Neural progenitor cell (in vitro differentiated cells): ENCODE data around the gene FAM90A1. TPM values are rescaled to one million over a fixed set of nuclear protein-coding genes. Genes with fewer than 3 reads are reported as not detected.
"Not testable (repeated sequence)": the region's sequence is repeated elsewhere in the genome, so short reads cannot be mapped to it uniquely, and the experiment has no call there.

Experiments used
- DNase-seq: peaks from one replicate; pipeline ENCODE4 v3.0.0-alpha.2; 2016; ENCODE audit warnings: low spot score
- H2AFZ ChIP-seq: fragments of 200-600 bp; sonication (generic); replicated peaks from 2 replicates; pipeline ENCODE4 v1.6.1; 2016; ENCODE audit warnings: antibody characterized with exemption
- H3F3A ChIP-seq: fragments of 200-600 bp; sonication (generic); 2 replicates; pipeline ENCODE4 v1.6.1; 2016; ENCODE audit warnings: antibody characterized with exemption, low read depth
- H3K27ac ChIP-seq: fragments of 200-600 bp; sonication (generic); 2 replicates; pipeline ENCODE4 v1.5.1; 2016; ENCODE audit warnings: mild to moderate bottlenecking
- H3K27me3 ChIP-seq: fragments of 200-600 bp; sonication (generic); 2 replicates; pipeline ENCODE4 v1.6.1; 2016; ENCODE audit warnings: mild to moderate bottlenecking, moderate library complexity
- H3K36me3 ChIP-seq: fragments of 200-600 bp; sonication (generic); 2 replicates; pipeline ENCODE4 v1.5.1; 2016
- H3K4me1 ChIP-seq: fragments of 200-600 bp; sonication (generic); 2 replicates; pipeline ENCODE4 v1.6.1; 2016; ENCODE audit warnings: mixed run types
- H3K4me2 ChIP-seq: fragments of 200-600 bp; sonication (generic); 2 replicates; pipeline ENCODE4 v1.6.1; 2016
- H3K4me3 ChIP-seq: fragments of 200-600 bp; sonication (generic); 2 replicates; pipeline ENCODE4 v1.5.1; 2016
- H3K79me2 ChIP-seq: fragments of 200-600 bp; sonication (generic); 2 replicates; pipeline ENCODE4 v1.6.1; 2016; ENCODE audit warnings: low read depth
- H3K9ac ChIP-seq: fragments of 200-600 bp; sonication (generic); 2 replicates; pipeline ENCODE4 v1.6.1; 2016
- H3K9me3 ChIP-seq: fragments of 200-600 bp; sonication (generic); 2 replicates; pipeline ENCODE4 v1.5.1; 2016; ENCODE audit warnings: low read depth
- H4K20me1 ChIP-seq: fragments of 200-600 bp; sonication (generic); 2 replicates; pipeline ENCODE4 v1.6.1; 2016; ENCODE audit warnings: low read depth
- H3K27ac Mint-ChIP-seq: 3 replicates; pipeline ENCODE4 v1.8.0; 2021; ENCODE audit warnings: mixed read lengths
- H3K27me3 Mint-ChIP-seq: 2 replicates; pipeline ENCODE4 v1.8.0; 2022; ENCODE audit warnings: low read depth, mild to moderate bottlenecking, inconsistent platforms, moderate library complexity, mixed read lengths; ENCODE audit not compliant: insufficient read depth
- H3K36me3 Mint-ChIP-seq: 3 replicates; pipeline ENCODE4 v1.8.0; 2021; ENCODE audit warnings: mixed read lengths
- H3K4me1 Mint-ChIP-seq: 3 replicates; pipeline ENCODE4 v1.8.0; 2021; ENCODE audit warnings: mixed read lengths
- H3K4me3 Mint-ChIP-seq: 3 replicates; pipeline ENCODE4 v1.8.0; 2021; ENCODE audit warnings: mild to moderate bottlenecking, moderate library complexity, mixed read lengths
- H3K9me3 Mint-ChIP-seq: 3 replicates; pipeline ENCODE4 v1.8.0; 2020; ENCODE audit warnings: mixed read lengths
- CTCF ChIP-seq: fragments of 200-600 bp; sonication (generic); IDR thresholded peaks from 2 replicates; pipeline ENCODE4 v1.5.1; 2017; ENCODE audit warnings: antibody characterized with exemption, mild to moderate bottlenecking
- EZH2 ChIP-seq: fragments of 200-600 bp; sonication (generic); IDR thresholded peaks from 2 replicates; pipeline ENCODE4 v1.6.1; 2017; ENCODE audit warnings: antibody characterized with exemption, mild to moderate bottlenecking, moderate library complexity
- EZH2phosphoT487 ChIP-seq: fragments of 200-600 bp; sonication (generic); IDR thresholded peaks from 2 replicates; pipeline ENCODE4 v1.6.1; 2017; ENCODE audit warnings: antibody characterized with exemption
- total RNA-seq: library from RNA; depleted of rRNA; stranded (reverse); fragments of >200 nt; gene quantifications from 2 replicates; pipeline ENCODE4 v1.2.3, GENCODE V29; 2015; ENCODE audit warnings: low replicate concordance

The FAM90A1 gene
- total RNA-seq, 1 donor from 2014 or later: not detected

GRCh38 chr12:8226355-8226754 is 1.1 kb downstream of the FAM90A1 start:
- Mint-ChIP-seq H3K4me1 (peaks cover 2% of the 10 kb centered on the region), H3K27me3 (peaks cover 9% of the 10 kb centered on the region), H3K36me3 (no peaks in the 10 kb centered on the region), H3K4me3 (no peak overlapping the region), H3K9me3 (peaks cover 14% of the 10 kb centered on the region), H3K27ac (peak overlapping the region; percentile 82)
- Histone ChIP-seq H3K9ac (no peak overlapping the region), H3K4me1 (no peaks in the 10 kb centered on the region), H3K79me2 (no peaks in the 10 kb centered on the region), H3K27me3 (no peaks in the 10 kb centered on the region), H3K4me2 (no peak overlapping the region), H4K20me1 (no peaks in the 10 kb centered on the region), H3F3A (no peaks in the 10 kb centered on the region), H3K9me3 (no peaks in the 10 kb centered on the region), H3K27ac (no peak overlapping the region), H2AFZ (no peak overlapping the region), H3K4me3 (no peak overlapping the region), H3K36me3 (no peaks in the 10 kb centered on the region)
- DNase-seq: no peak
- TF ChIP-seq EZH2: no peak
- no peak for TF ChIP-seq EZH2phosphoT487
- no peak for TF ChIP-seq CTCF

GRCh38 chr12:8224782-8225181 is 2.6 kb downstream of the FAM90A1 start:
- H3K9me3 Mint-ChIP-seq: peaks cover 23% of the 10 kb centered on the region
- not testable (repeated sequence) for H3K4me1 Mint-ChIP-seq, H3K4me2 ChIP-seq, H3K79me2 ChIP-seq, H3K36me3 ChIP-seq, H3K4me3 Mint-ChIP-seq, H3F3A ChIP-seq, H3K27ac ChIP-seq, DNase-seq, H3K4me1 ChIP-seq, H3K27ac Mint-ChIP-seq, H2AFZ ChIP-seq, H3K9me3 ChIP-seq, H3K9ac ChIP-seq, H3K27me3 ChIP-seq, H3K36me3 Mint-ChIP-seq, H3K4me3 ChIP-seq, H4K20me1 ChIP-seq
- H3K27me3 Mint-ChIP-seq: peaks cover 12% of the 10 kb centered on the region

- not testable (repeated sequence) for H3K4me1 ChIP-seq, H3K27me3 ChIP-seq, H3K4me3 ChIP-seq, H3K79me2 ChIP-seq, H3K27ac Mint-ChIP-seq, H2AFZ ChIP-seq, H3K9me3 ChIP-seq, H4K20me1 ChIP-seq, DNase-seq, H3K36me3 Mint-ChIP-seq, H3K4me3 Mint-ChIP-seq, H3K36me3 ChIP-seq, H3K4me2 ChIP-seq, H3K9ac ChIP-seq, H3F3A ChIP-seq, H3K27ac ChIP-seq
- peaks cover 24% of the 10 kb centered on the region for H3K9me3 Mint-ChIP-seq
- peaks cover 14% of the 10 kb centered on the region for H3K27me3 Mint-ChIP-seq
- peaks cover 11% of the 10 kb centered on the region for H3K4me1 Mint-ChIP-seq
Measured at GRCh38 chr12:8223646-8224045, 3.8 kb downstream of the FAM90A1 start.

- Mint-ChIP-seq H3K27me3 (peaks cover 14% of the 10 kb centered on the region), H3K4me1 (peaks cover 13% of the 10 kb centered on the region), H3K9me3 (peaks cover 26% of the 10 kb centered on the region)
- H3K4me3 ChIP-seq, H3K4me3 Mint-ChIP-seq, H3F3A ChIP-seq, H3K27ac ChIP-seq, H3K4me1 ChIP-seq, H3K36me3 ChIP-seq, H3K79me2 ChIP-seq, H3K27me3 ChIP-seq, H3K4me2 ChIP-seq, H3K27ac Mint-ChIP-seq, H3K36me3 Mint-ChIP-seq, DNase-seq, H3K9ac ChIP-seq, H4K20me1 ChIP-seq, H2AFZ ChIP-seq, H3K9me3 ChIP-seq: not testable (repeated sequence)
Measured at GRCh38 chr12:8222303-8222702, 5.1 kb downstream of the FAM90A1 start.

- H3K79me2 ChIP-seq, H3K4me1 ChIP-seq, H3K27ac ChIP-seq, H3K27me3 ChIP-seq, H4K20me1 ChIP-seq, H3K9ac ChIP-seq, H3K27ac Mint-ChIP-seq, H3K4me3 Mint-ChIP-seq, H3K36me3 Mint-ChIP-seq, H3K9me3 ChIP-seq, H3F3A ChIP-seq, H3K4me3 ChIP-seq, H3K4me2 ChIP-seq, H3K36me3 ChIP-seq, DNase-seq, H2AFZ ChIP-seq: not testable (repeated sequence)
- Mint-ChIP-seq H3K9me3 (peaks cover 26% of the 10 kb centered on the region), H3K4me1 (peaks cover 11% of the 10 kb centered on the region), H3K27me3 (peaks cover 14% of the 10 kb centered on the region)
Measured at GRCh38 chr12:8221844-8222243, 5.6 kb downstream of the FAM90A1 start.

GRCh38 chr12:8221375-8221774 is 6.0 kb downstream of the FAM90A1 start:
- not testable (repeated sequence) for H3K4me2 ChIP-seq, H3K36me3 ChIP-seq, H3K4me3 ChIP-seq, H3K4me1 ChIP-seq, H3K79me2 ChIP-seq, H3K27me3 ChIP-seq, H3K9me3 ChIP-seq, H3K27ac ChIP-seq, H3K36me3 Mint-ChIP-seq, H2AFZ ChIP-seq, H3K4me3 Mint-ChIP-seq, H3F3A ChIP-seq, DNase-seq, H4K20me1 ChIP-seq, H3K9ac ChIP-seq
- H3K27ac Mint-ChIP-seq: peak overlapping the region; percentile 74
- peaks cover 25% of the 10 kb centered on the region for H3K9me3 Mint-ChIP-seq
- peaks cover 12% of the 10 kb centered on the region for H3K27me3 Mint-ChIP-seq
- H3K4me1 Mint-ChIP-seq: peaks cover 11% of the 10 kb centered on the region

GRCh38 chr12:8218711-8219382 is 8.6 kb downstream of the FAM90A1 start:
- H3K9me3 ChIP-seq, H3K4me3 Mint-ChIP-seq, H3F3A ChIP-seq, H3K36me3 Mint-ChIP-seq, H3K27ac Mint-ChIP-seq, H3K9ac ChIP-seq, H3K4me3 ChIP-seq, H3K36me3 ChIP-seq, H3K4me2 ChIP-seq, H3K4me1 ChIP-seq, H2AFZ ChIP-seq, H3K27me3 ChIP-seq, H3K27ac ChIP-seq, H4K20me1 ChIP-seq, H3K27me3 Mint-ChIP-seq, H3K79me2 ChIP-seq: not testable (repeated sequence)
- peaks cover 16% of the 10 kb centered on the region for H3K9me3 Mint-ChIP-seq
- H3K4me1 Mint-ChIP-seq: peaks cover 11% of the 10 kb centered on the region
- peak; percentile 16 for DNase-seq
